Esophagus muscularis mucosa (tissue), 4 donors: ENCODE results near the gene CNOT4.

Source experiments
- EP300 ChIP-seq: sonication (generic); formaldehyde crosslinking; IDR thresholded peaks from one replicate; pipeline ENCODE4 v1.6.1; 2017; ENCODE audit warnings: antibody characterized with exemption
- POLR2A ChIP-seq: fragments of 450-650 bp; IDR thresholded peaks from one replicate; pipeline ENCODE4 v1.6.1; 2017; ENCODE audit warnings: antibody characterized with exemption, moderate library complexity, mild to moderate bottlenecking, low read depth
- TF ChIP-seq, protein P1 (sequence below), 3 experiments: fragments of 200-600 bp in 2 of 3; fragments of 450-650 bp in 1 of 3; sonication (generic) in 2 of 3; IDR thresholded peaks; one replicate each; pipeline ENCODE4 v1.5.1; 2017 to 2019; ENCODE audit warnings: antibody characterized with exemption in 3 of 3, mild to moderate bottlenecking in 2 of 3, moderate library complexity in 1 of 3

DNA sequence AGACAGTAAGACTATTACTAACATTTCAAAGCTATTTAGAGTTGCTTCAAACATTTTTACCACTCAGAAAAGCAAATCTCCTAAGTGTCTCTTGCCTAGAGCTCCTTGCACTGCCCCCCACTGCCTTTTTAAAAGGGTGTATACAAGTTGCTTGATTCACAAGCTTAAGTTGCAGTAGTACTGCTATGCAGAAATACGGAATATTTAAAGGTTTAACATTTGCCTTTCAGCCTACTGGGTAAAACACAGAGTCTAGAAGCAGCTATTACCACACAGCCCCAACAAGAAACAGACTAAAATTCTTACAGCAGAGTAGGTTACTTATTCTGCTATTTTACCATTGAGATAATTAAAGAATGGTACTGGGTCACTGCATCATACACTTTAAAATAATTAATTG is 128.5 kb downstream of the CNOT4 start:
- no peak for TF ChIP-seq POLR2A
- TF ChIP-seq, protein P1, sequence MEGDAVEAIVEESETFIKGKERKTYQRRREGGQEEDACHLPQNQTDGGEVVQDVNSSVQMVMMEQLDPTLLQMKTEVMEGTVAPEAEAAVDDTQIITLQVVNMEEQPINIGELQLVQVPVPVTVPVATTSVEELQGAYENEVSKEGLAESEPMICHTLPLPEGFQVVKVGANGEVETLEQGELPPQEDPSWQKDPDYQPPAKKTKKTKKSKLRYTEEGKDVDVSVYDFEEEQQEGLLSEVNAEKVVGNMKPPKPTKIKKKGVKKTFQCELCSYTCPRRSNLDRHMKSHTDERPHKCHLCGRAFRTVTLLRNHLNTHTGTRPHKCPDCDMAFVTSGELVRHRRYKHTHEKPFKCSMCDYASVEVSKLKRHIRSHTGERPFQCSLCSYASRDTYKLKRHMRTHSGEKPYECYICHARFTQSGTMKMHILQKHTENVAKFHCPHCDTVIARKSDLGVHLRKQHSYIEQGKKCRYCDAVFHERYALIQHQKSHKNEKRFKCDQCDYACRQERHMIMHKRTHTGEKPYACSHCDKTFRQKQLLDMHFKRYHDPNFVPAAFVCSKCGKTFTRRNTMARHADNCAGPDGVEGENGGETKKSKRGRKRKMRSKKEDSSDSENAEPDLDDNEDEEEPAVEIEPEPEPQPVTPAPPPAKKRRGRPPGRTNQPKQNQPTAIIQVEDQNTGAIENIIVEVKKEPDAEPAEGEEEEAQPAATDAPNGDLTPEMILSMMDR (IDR thresholded peaks at IDR 0.05), result no peak
- no peak for TF ChIP-seq EP300
